Stomach (tissue), 4 donors: ENCODE data around the gene NGLY1.

ENCODE experiments used
- POLR2A ChIP-seq, 4 donors: fragments of 450-650 bp; IDR thresholded peaks; one replicate each; pipeline ENCODE4 v1.6.1; 2016; ENCODE audit warnings: antibody characterized with exemption in 4 of 4, control low read depth in 2 of 4, mild to moderate bottlenecking in 1 of 4, moderate library complexity in 1 of 4
- POLR2AphosphoS5 ChIP-seq, 3 donors: sonication (generic); formaldehyde crosslinking; IDR thresholded peaks; one replicate each; pipeline ENCODE4 v1.6.1; 2016; ENCODE audit warnings: antibody characterized with exemption in 3 of 3
- TF ChIP-seq, protein P1 (sequence below), 7 experiments: fragments of 450-650 bp in 4 of 7; fragments of 200-600 bp in 3 of 7; sonication (generic) in 3 of 7; IDR thresholded peaks; one replicate each; pipeline ENCODE4 v1.5.1; 2016 to 2019; ENCODE audit warnings: antibody characterized with exemption in 7 of 7, control low read depth in 2 of 7, mild to moderate bottlenecking in 1 of 7

- TF ChIP-seq, protein P1, sequence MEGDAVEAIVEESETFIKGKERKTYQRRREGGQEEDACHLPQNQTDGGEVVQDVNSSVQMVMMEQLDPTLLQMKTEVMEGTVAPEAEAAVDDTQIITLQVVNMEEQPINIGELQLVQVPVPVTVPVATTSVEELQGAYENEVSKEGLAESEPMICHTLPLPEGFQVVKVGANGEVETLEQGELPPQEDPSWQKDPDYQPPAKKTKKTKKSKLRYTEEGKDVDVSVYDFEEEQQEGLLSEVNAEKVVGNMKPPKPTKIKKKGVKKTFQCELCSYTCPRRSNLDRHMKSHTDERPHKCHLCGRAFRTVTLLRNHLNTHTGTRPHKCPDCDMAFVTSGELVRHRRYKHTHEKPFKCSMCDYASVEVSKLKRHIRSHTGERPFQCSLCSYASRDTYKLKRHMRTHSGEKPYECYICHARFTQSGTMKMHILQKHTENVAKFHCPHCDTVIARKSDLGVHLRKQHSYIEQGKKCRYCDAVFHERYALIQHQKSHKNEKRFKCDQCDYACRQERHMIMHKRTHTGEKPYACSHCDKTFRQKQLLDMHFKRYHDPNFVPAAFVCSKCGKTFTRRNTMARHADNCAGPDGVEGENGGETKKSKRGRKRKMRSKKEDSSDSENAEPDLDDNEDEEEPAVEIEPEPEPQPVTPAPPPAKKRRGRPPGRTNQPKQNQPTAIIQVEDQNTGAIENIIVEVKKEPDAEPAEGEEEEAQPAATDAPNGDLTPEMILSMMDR (IDR thresholded peaks at IDR 0.05), result no peak
- TF ChIP-seq POLR2AphosphoS5 (IDR thresholded peaks at IDR 0.05) (no peak), POLR2A (IDR thresholded peaks at IDR 0.05) (no peak)
Measured at GRCh38 chr3:25687742-25688141, 95.5 kb downstream of the NGLY1 start.
